Measurements from ENCODE around the gene ZFR. TPM values are rescaled to one million over a fixed set of nuclear protein-coding genes. Genes with fewer than 3 reads are reported as not detected.

ZFR gene
- total RNA-seq, 1 donor from 2014 or later = 65.0 TPM

DNA sequence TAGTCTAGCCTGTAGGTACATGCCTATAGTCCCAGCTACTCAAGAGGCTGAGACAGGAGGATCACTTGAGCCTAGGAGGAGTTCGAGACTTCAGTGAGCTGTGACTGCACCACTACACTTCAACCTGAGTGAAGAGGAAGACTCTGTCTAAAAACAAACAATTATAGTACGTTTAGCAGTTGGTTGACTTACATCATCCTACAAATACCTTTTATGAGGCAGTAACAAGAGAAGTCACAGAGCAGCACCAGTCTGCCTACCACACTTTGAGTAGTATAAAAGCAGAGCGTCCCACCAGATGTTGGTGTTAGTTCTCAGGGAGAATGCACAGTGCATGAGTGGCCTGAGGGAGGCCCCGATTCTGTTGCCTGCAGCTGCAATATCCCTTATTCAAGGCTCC, 16.1 kb downstream of the ZFR start:
- H3K27me3 ChIP-seq (ENCODE audit: control insufficient read depth, insufficient read depth, low read length) = no peaks in the 10 kb centered on the region
- TF ChIP-seq, protein P1, sequence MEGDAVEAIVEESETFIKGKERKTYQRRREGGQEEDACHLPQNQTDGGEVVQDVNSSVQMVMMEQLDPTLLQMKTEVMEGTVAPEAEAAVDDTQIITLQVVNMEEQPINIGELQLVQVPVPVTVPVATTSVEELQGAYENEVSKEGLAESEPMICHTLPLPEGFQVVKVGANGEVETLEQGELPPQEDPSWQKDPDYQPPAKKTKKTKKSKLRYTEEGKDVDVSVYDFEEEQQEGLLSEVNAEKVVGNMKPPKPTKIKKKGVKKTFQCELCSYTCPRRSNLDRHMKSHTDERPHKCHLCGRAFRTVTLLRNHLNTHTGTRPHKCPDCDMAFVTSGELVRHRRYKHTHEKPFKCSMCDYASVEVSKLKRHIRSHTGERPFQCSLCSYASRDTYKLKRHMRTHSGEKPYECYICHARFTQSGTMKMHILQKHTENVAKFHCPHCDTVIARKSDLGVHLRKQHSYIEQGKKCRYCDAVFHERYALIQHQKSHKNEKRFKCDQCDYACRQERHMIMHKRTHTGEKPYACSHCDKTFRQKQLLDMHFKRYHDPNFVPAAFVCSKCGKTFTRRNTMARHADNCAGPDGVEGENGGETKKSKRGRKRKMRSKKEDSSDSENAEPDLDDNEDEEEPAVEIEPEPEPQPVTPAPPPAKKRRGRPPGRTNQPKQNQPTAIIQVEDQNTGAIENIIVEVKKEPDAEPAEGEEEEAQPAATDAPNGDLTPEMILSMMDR (IDR thresholded peaks at IDR 0.05; ENCODE audit: insufficient read depth, low read length, severe bottlenecking) = no peak
- DNase-seq (ENCODE audit: low read depth) = no peak
- no peak for FAIRE-seq
- no peak overlapping the region for H3K4me3 ChIP-seq (ENCODE audit: low read depth, low read length)
- H3K36me3 ChIP-seq (ENCODE audit: control insufficient read depth, insufficient read depth, low read length) = peaks cover 2% of the 10 kb centered on the region

DNA sequence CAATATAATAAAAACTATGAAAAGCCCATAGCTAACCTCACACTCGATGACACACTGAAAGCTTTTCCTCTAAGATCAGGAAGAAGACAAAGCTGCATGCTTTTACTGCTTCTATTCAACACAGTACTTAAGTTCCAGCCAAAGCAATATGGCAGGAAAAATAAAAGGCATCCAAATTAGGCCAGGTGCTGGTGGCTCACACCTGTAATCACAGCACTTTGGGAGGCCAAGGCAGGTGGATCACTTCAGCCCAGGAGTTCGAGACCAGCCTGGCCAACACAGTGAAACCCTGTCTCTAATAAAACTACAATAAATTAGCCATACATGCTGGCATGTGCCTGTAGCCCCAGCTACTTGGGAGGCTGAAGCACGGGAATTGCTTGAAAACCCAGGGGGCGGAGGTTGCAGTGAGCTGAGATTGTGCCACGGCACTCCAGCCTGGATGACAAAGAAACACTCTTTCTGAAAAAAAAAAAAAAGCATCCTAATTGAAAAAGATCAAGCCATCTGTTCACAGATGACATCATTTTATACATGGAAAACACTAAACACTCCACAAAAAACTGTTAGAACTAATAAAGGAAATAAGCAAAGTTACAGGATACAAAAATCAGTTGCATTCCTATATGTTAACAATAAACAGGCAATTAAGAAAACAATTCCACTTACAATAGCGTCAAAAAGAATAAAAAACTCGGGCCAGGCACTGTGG, 17.9 kb downstream of the ZFR start:
- no peaks in the 10 kb centered on the region for H3K27me3 ChIP-seq (ENCODE audit: control insufficient read depth, insufficient read depth, low read length)
- TF ChIP-seq, protein P1 (IDR thresholded peaks at IDR 0.05; ENCODE audit: insufficient read depth, low read length, severe bottlenecking) = no peak
- FAIRE-seq = no peak

DNA sequence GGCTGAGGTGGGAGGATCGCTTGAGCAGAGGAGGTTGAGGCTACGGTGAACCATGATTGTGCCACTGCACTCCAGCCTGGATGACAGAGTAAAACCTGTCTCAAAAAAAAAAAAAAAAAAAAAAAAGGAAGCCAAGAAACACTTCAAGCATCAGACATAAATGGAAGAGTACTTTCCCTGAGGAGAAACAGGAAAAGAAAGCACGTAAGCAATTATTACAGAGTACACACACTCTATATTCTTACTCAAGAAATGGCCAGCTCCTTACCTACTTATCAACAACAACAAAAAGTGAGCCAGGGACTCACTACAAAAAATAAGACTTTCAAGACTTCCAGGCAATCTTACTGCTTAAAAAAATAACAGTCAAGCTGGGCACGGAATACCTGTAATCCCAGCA, 21.8 kb downstream of the ZFR start:
- H3K4me3 ChIP-seq (ENCODE audit: low read depth, low read length) = no peak overlapping the region
- H3K36me3 ChIP-seq (ENCODE audit: control insufficient read depth, insufficient read depth, low read length) = no peaks in the 10 kb centered on the region
- TF ChIP-seq, protein P1 (IDR thresholded peaks at IDR 0.05; ENCODE audit: insufficient read depth, low read length, severe bottlenecking) = no peak
- no peaks in the 10 kb centered on the region for H3K27me3 ChIP-seq (ENCODE audit: control insufficient read depth, insufficient read depth, low read length)
- no peak for DNase-seq (ENCODE audit: low read depth)
- FAIRE-seq = no peak

More for the DNA sequence above, 17.9 kb downstream of the ZFR start:
- Histone ChIP-seq H3K4me3 (ENCODE audit: low read depth, low read length) (no peak overlapping the region), H3K36me3 (ENCODE audit: control insufficient read depth, insufficient read depth, low read length) (peaks cover 2% of the 10 kb centered on the region)
- no peak for DNase-seq (ENCODE audit: low read depth)

DNA sequence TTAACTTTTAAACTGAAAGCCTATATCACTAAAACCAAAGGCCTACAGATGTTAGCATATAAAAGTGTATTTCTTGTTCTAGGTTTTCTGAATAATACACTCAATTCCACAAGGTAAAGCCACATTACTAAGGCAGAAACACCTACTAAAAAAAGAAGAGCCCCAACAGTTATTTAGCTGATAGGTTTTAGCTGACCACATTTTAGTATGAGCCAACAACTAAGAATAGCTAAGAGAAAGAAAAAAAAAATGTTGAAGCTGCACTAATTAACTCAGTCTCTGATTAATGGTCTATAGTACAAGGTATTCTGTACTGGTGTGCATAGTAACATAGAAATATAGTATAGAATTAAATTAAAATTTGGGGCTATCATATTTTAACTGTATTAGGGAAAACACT, 23.5 kb downstream of the ZFR start:
- Histone ChIP-seq H3K27me3 (ENCODE audit: control insufficient read depth, insufficient read depth, low read length) (no peaks in the 10 kb centered on the region), H3K36me3 (ENCODE audit: control insufficient read depth, insufficient read depth, low read length) (peaks cover 3% of the 10 kb centered on the region), H3K4me3 (ENCODE audit: low read depth, low read length) (no peak overlapping the region)
- no peak for DNase-seq (ENCODE audit: low read depth)
- FAIRE-seq = no peak
- TF ChIP-seq, protein P1 (IDR thresholded peaks at IDR 0.05; ENCODE audit: insufficient read depth, low read length, severe bottlenecking) = no peak

DNA sequence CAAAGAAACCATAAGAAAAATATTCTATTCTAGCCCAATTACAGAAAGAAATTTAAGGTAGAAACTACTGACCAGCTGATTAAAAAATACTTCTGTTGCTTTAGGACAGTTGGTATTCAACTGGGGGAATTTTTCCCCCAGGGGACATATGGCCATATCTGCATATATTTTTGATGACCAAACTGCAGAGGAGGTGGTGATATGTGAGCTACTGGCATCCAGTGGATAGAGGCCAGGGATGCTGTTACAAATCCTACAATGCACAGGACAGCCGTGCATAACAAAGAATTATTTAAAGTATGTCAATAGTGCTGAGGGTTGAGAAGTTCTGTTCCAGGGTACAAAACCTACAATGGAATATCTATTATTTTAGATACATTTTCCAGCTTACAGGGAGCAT, 24.0 kb downstream of the ZFR start:
- no peak for DNase-seq (ENCODE audit: low read depth)
- no peak overlapping the region for H3K4me3 ChIP-seq (ENCODE audit: low read depth, low read length)
- H3K27me3 ChIP-seq (ENCODE audit: control insufficient read depth, insufficient read depth, low read length) = no peaks in the 10 kb centered on the region
- H3K36me3 ChIP-seq (ENCODE audit: control insufficient read depth, insufficient read depth, low read length) = peaks cover 3% of the 10 kb centered on the region
- TF ChIP-seq, protein P1 (IDR thresholded peaks at IDR 0.05; ENCODE audit: insufficient read depth, low read length, severe bottlenecking) = no peak
- no peak for FAIRE-seq

DNA sequence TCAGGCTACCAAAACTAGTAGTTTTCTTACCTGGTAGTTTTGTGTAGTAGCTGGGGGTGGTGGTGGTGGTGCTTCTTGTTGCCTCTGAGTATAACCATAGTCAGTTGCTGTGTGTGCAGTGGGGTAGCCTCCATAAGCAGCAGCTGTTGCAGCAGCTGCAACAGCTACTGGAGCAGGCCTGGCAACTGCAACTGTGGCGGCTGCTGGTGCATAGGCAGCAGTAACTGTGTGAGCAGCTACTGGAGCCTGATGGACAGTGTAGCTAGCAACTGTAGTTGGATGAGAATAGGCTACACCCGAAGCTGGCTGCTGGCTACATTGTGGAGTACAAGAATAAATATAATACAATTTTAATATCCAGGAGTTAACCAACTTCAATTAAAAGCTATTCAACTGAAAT, 24.7 kb downstream of the ZFR start:
- DNase-seq (ENCODE audit: low read depth) (no peak), FAIRE-seq (no peak)
- TF ChIP-seq, protein P1 (IDR thresholded peaks at IDR 0.05; ENCODE audit: insufficient read depth, low read length, severe bottlenecking) = no peak
- Histone ChIP-seq H3K36me3 (ENCODE audit: control insufficient read depth, insufficient read depth, low read length) (peaks cover 4% of the 10 kb centered on the region), H3K4me3 (ENCODE audit: low read depth, low read length) (no peak overlapping the region), H3K27me3 (ENCODE audit: control insufficient read depth, insufficient read depth, low read length) (no peaks in the 10 kb centered on the region)
